ENCODE data around the gene HES3.

Gene HES3

GRCh38 chr1:6243993-6244392 lies at the start of gene HES3:
HES3 (plus strand) TSS chr1:6244179; CDS start chr1:6244366, 187 bp downstream.
- Mint-ChIP-seq H3K36me3 (ENCODE audit: insufficient read depth) (peaks cover 12% of the 10 kb centered on the region), H3K27me3 (peaks cover 78% of the 10 kb centered on the region), H3K9me3 (no peaks in the 10 kb centered on the region), H3K27ac (ENCODE audit: low read depth) (no peak within 1 kb of the TSS), H3K4me3 (no peak within 1 kb of the TSS), H3K4me1 (peaks cover 19% of the 10 kb centered on the region)
- no peak for DNase-seq (ENCODE audit: low spot score in 2 of 2)
- no peak for ATAC-seq (replicated peaks; ENCODE audit: extremely low read depth, poor library complexity, severe bottlenecking)

GRCh38 chr1:6197746-6198427 lies 46.1 kb upstream of the HES3 start:
- H3K4me3 Mint-ChIP-seq: peak overlapping the region; percentile 89
- no peaks in the 10 kb centered on the region for H3K27me3 Mint-ChIP-seq
- H3K36me3 Mint-ChIP-seq (ENCODE audit: insufficient read depth): peaks cover 50% of the 10 kb centered on the region
- no peaks in the 10 kb centered on the region for H3K9me3 Mint-ChIP-seq
- no peak for DNase-seq (ENCODE audit: low spot score in 2 of 2)
- peak overlapping the region; percentile 95 for H3K27ac Mint-ChIP-seq (ENCODE audit: low read depth)
- no peak for ATAC-seq (replicated peaks; ENCODE audit: extremely low read depth, poor library complexity, severe bottlenecking)
- peaks cover 53% of the 10 kb centered on the region for H3K4me1 Mint-ChIP-seq

- ATAC-seq (replicated peaks; ENCODE audit: extremely low read depth, poor library complexity, severe bottlenecking) (peak; percentile 18), DNase-seq (ENCODE audit: low spot score in 2 of 2) (no peak)
- Mint-ChIP-seq H3K4me1 (peaks cover 51% of the 10 kb centered on the region), H3K36me3 (ENCODE audit: insufficient read depth) (peaks cover 41% of the 10 kb centered on the region), H3K9me3 (no peaks in the 10 kb centered on the region), H3K27me3 (no peaks in the 10 kb centered on the region), H3K27ac (ENCODE audit: low read depth) (peak overlapping the region; percentile 95), H3K4me3 (peak overlapping the region; percentile 89)
Measured at GRCh38 chr1:6198646-6199297, 45.2 kb upstream of the HES3 start.

- Mint-ChIP-seq H3K9me3 (no peaks in the 10 kb centered on the region), H3K4me3 (peak within 1 kb of the TSS; percentile 89), H3K36me3 (ENCODE audit: insufficient read depth) (peaks cover 36% of the 10 kb centered on the region), H3K27ac (ENCODE audit: low read depth) (peak within 1 kb of the TSS; percentile 95), H3K4me1 (peaks cover 51% of the 10 kb centered on the region), H3K27me3 (no peaks in the 10 kb centered on the region)
- ATAC-seq (replicated peaks; ENCODE audit: extremely low read depth, poor library complexity, severe bottlenecking) (peak; percentile 99), DNase-seq (ENCODE audit: low spot score in 2 of 2) (peak; percentile 88 to 94)
Measured at GRCh38 chr1:6199298-6200187, 44.4 kb upstream of the HES3 start, which contains the start of gene RPL22. RPL22 (minus strand) TSS chr1:6199595; CDS start chr1:6199573, 22 bp downstream.

- peaks cover 51% of the 10 kb centered on the region for H3K4me1 Mint-ChIP-seq
- DNase-seq (ENCODE audit: low spot score in 2 of 2): no peak
- ATAC-seq (replicated peaks; ENCODE audit: extremely low read depth, poor library complexity, severe bottlenecking): no peak
- peaks cover 30% of the 10 kb centered on the region for H3K36me3 Mint-ChIP-seq (ENCODE audit: insufficient read depth)
- H3K4me3 Mint-ChIP-seq: peak overlapping the region; percentile 89
- H3K9me3 Mint-ChIP-seq: no peaks in the 10 kb centered on the region
- no peaks in the 10 kb centered on the region for H3K27me3 Mint-ChIP-seq
- peak overlapping the region; percentile 95 for H3K27ac Mint-ChIP-seq (ENCODE audit: low read depth)
Measured at GRCh38 chr1:6200188-6200809, 43.7 kb upstream of the HES3 start.

- H3K27me3 Mint-ChIP-seq: peaks cover 8% of the 10 kb centered on the region
- peaks cover 42% of the 10 kb centered on the region for H3K4me1 Mint-ChIP-seq
- ATAC-seq (replicated peaks; ENCODE audit: extremely low read depth, poor library complexity, severe bottlenecking): no peak
- H3K27ac Mint-ChIP-seq (ENCODE audit: low read depth): peak overlapping the region; percentile 55
- no peak for DNase-seq (ENCODE audit: low spot score in 2 of 2)
- no peaks in the 10 kb centered on the region for H3K9me3 Mint-ChIP-seq
- H3K4me3 Mint-ChIP-seq: no peak overlapping the region
- H3K36me3 Mint-ChIP-seq (ENCODE audit: insufficient read depth): peaks cover 17% of the 10 kb centered on the region
Measured at GRCh38 chr1:6202256-6202655, 41.7 kb upstream of the HES3 start.

GRCh38 chr1:6205849-6206519 lies 38.0 kb upstream of the HES3 start, which contains the start of gene RNF207:
RNF207 (plus strand) TSS chr1:6206119; CDS start chr1:6206536, 417 bp downstream.
- Mint-ChIP-seq H3K4me1 (peaks cover 8% of the 10 kb centered on the region), H3K4me3 (peak within 1 kb of the TSS; percentile 63), H3K36me3 (ENCODE audit: insufficient read depth) (peaks cover 3% of the 10 kb centered on the region), H3K27ac (ENCODE audit: low read depth) (no peak within 1 kb of the TSS), H3K27me3 (peaks cover 18% of the 10 kb centered on the region), H3K9me3 (no peaks in the 10 kb centered on the region)
- peak in 1 of 2 donors; percentile 25 for DNase-seq (ENCODE audit: low spot score in 2 of 2)
- ATAC-seq (replicated peaks; ENCODE audit: extremely low read depth, poor library complexity, severe bottlenecking): peak; percentile 80

- no peak overlapping the region for H3K27ac Mint-ChIP-seq (ENCODE audit: low read depth)
- no peak for DNase-seq (ENCODE audit: low spot score in 2 of 2)
- peaks cover 18% of the 10 kb centered on the region for H3K27me3 Mint-ChIP-seq
- H3K4me3 Mint-ChIP-seq: peak overlapping the region; percentile 63
- no peak for ATAC-seq (replicated peaks; ENCODE audit: extremely low read depth, poor library complexity, severe bottlenecking)
- H3K36me3 Mint-ChIP-seq (ENCODE audit: insufficient read depth): peaks cover 3% of the 10 kb centered on the region
- peaks cover 5% of the 10 kb centered on the region for H3K4me1 Mint-ChIP-seq
- no peaks in the 10 kb centered on the region for H3K9me3 Mint-ChIP-seq
Measured at GRCh38 chr1:6206520-6206855, 37.5 kb upstream of the HES3 start.

GRCh38 chr1:6207075-6207885 lies 36.7 kb upstream of the HES3 start:
- H3K9me3 Mint-ChIP-seq: no peaks in the 10 kb centered on the region

GRCh38 chr1:6207921-6208320 lies 36.1 kb upstream of the HES3 start:
- Mint-ChIP-seq H3K36me3 (ENCODE audit: insufficient read depth) (peaks cover 3% of the 10 kb centered on the region), H3K4me1 (peaks cover 5% of the 10 kb centered on the region), H3K27ac (ENCODE audit: low read depth) (no peak overlapping the region), H3K9me3 (no peaks in the 10 kb centered on the region), H3K4me3 (no peak overlapping the region), H3K27me3 (peaks cover 18% of the 10 kb centered on the region)
- ATAC-seq (replicated peaks; ENCODE audit: extremely low read depth, poor library complexity, severe bottlenecking) (no peak), DNase-seq (ENCODE audit: low spot score in 2 of 2) (no peak)

More at GRCh38 chr1:6207075-6207885, 36.7 kb upstream of the HES3 start:
- no peak for ATAC-seq (replicated peaks; ENCODE audit: extremely low read depth, poor library complexity, severe bottlenecking)
- peaks cover 3% of the 10 kb centered on the region for H3K36me3 Mint-ChIP-seq (ENCODE audit: insufficient read depth)
- peaks cover 18% of the 10 kb centered on the region for H3K27me3 Mint-ChIP-seq
- DNase-seq (ENCODE audit: low spot score in 2 of 2): no peak
- H3K4me1 Mint-ChIP-seq: peaks cover 5% of the 10 kb centered on the region
- H3K4me3 Mint-ChIP-seq: peak overlapping the region; percentile 63
- H3K27ac Mint-ChIP-seq (ENCODE audit: low read depth): no peak overlapping the region
